HepG2 (cell line): ENCODE measurements around the gene CCT3. TPM values are rescaled to one million over a fixed set of nuclear protein-coding genes. Genes with fewer than 3 reads are reported as not detected.

ENCODE experiments used
- BHLHE40 ChIP-seq: IDR thresholded peaks from 2 replicates; pipeline ENCODE4 v1.6.1; 2011; ENCODE audit warnings: low read length, improper control_type of control experiment
- CCDC6 ChIP-seq: sonication (generic); formaldehyde crosslinking; IDR thresholded peaks from 2 replicates; pipeline ENCODE4 v1.8.1; 2022; ENCODE audit warnings: mild to moderate bottlenecking, missing genetic modification reagents, moderate library complexity
- CREBL2 ChIP-seq: sonication (generic); formaldehyde crosslinking; IDR thresholded peaks from 2 replicates; pipeline ENCODE4 v1.8.1; 2023; ENCODE audit warnings: missing genetic modification reagents, mild to moderate bottlenecking, borderline replicate concordance
- DBP ChIP-seq: sonication (generic); formaldehyde crosslinking; IDR thresholded peaks from 2 replicates; pipeline ENCODE4 v1.4.0; 2020; ENCODE audit warnings: missing genetic modification reagents; ENCODE audit errors: not compliant biosample characterization
- FOXO1 ChIP-seq: sonication (generic); formaldehyde crosslinking; IDR thresholded peaks from 2 replicates; pipeline ENCODE4 v1.4.0; 2020; ENCODE audit warnings: missing genetic modification reagents
- HDAC2 ChIP-seq: sonication (generic); formaldehyde crosslinking; IDR thresholded peaks from 2 replicates; pipeline ENCODE4 v1.4.0; 2020; ENCODE audit warnings: missing genetic modification reagents
- RXRB ChIP-seq: IDR thresholded peaks from 2 replicates; pipeline ENCODE4 v1.6.1; 2016; ENCODE audit warnings: borderline replicate concordance, missing genetic modification reagents, missing compliant biosample characterization
- SAP130 ChIP-seq: IDR thresholded peaks from 2 replicates; pipeline ENCODE4 v1.6.1; 2016; ENCODE audit warnings: low read depth
- STAG1 ChIP-seq: sonication (generic); formaldehyde crosslinking; IDR thresholded peaks from 2 replicates; pipeline ENCODE4 v1.4.0; 2020; ENCODE audit warnings: missing genetic modification reagents
- XRCC5 ChIP-seq: fragments of 200-400 bp; formaldehyde crosslinking; optimal IDR thresholded peaks from 2 replicates; pipeline ENCODE3; 2017; ENCODE audit warnings: mild to moderate bottlenecking, low read length
- ZBTB14 ChIP-seq: sonication (generic); formaldehyde crosslinking; IDR thresholded peaks from 2 replicates; pipeline ENCODE4 v1.4.0; 2020; ENCODE audit warnings: missing genetic modification reagents
- ZFP36L1 ChIP-seq: sonication (generic); formaldehyde crosslinking; IDR thresholded peaks from 2 replicates; pipeline ENCODE4 v1.8.0; 2022; ENCODE audit warnings: mild to moderate bottlenecking, missing genetic modification reagents, moderate library complexity
- ZNF142 ChIP-seq: sonication (generic); formaldehyde crosslinking; IDR thresholded peaks from 2 replicates; pipeline ENCODE4 v1.4.0; 2020; ENCODE audit warnings: missing genetic modification reagents
- ZNF160 ChIP-seq: sonication (generic); formaldehyde crosslinking; IDR thresholded peaks from 2 replicates; pipeline ENCODE4 v1.8.0; 2022; ENCODE audit warnings: mild to moderate bottlenecking, inconsistent platforms, missing genetic modification reagents
- ZNF256 ChIP-seq: sonication (generic); formaldehyde crosslinking; conservative IDR thresholded peaks from 2 replicates; pipeline ENCODE4 v1.4.0; 2020; ENCODE audit warnings: missing genetic modification reagents
- ZNF546 ChIP-seq: sonication (generic); formaldehyde crosslinking; conservative IDR thresholded peaks from 2 replicates; pipeline ENCODE4 v1.8.1; 2023; ENCODE audit warnings: mild to moderate bottlenecking, missing genetic modification reagents
- ZNF547 ChIP-seq: sonication (generic); formaldehyde crosslinking; IDR thresholded peaks from 2 replicates; pipeline ENCODE4 v1.5.1; 2020; ENCODE audit warnings: mild to moderate bottlenecking, missing genetic modification reagents
- ZNF574 ChIP-seq: sonication (generic); formaldehyde crosslinking; IDR thresholded peaks from 2 replicates; pipeline ENCODE4 v1.4.0; 2020; ENCODE audit warnings: missing genetic modification reagents
- ZNF788 ChIP-seq: sonication (generic); formaldehyde crosslinking; IDR thresholded peaks from 2 replicates; pipeline ENCODE4 v1.5.0; 2020; ENCODE audit warnings: mild to moderate bottlenecking, missing genetic modification reagents, borderline replicate concordance
- ZNF792 ChIP-seq: IDR thresholded peaks from 2 replicates; pipeline ENCODE4 v1.6.1; 2016
- polyA plus RNA-seq, 8 experiments: library from polyadenylated mRNA; depleted of rRNA in 3 of 8; stranded (reverse) in 7 of 8; unstranded in 1 of 8; fragments of >200 nt; fragmentation: Illumina TruSeq in 4 of 8; extraction: Trizol in 4 of 8; gene quantifications; 2 replicates each; pipeline versions ENCODE4 v1.2.1 to v1.2.3, GENCODE V29; 2011 to 2016; ENCODE audit warnings: low read depth in 4 of 8, missing spikeins in 1 of 8, mixed read lengths in 1 of 8; ENCODE audit not compliant: insufficient read depth in 1 of 8
- total RNA-seq, 5 experiments: library from RNA; depleted of rRNA; stranded (reverse); fragments of >200 nt; fragmentation: Illumina TruSeq; extraction: Trizol; gene quantifications; 2 replicates each; pipeline ENCODE4 v1.2.3, GENCODE V29; 2016; ENCODE audit warnings: low read depth in 1 of 5

The CCT3 gene
- total and polyA plus RNA-seq, 2 of the 13 experiments (the other 11 are each of a cell fraction or from before 2014, with no cell fraction given), result 319 to 615 TPM

- TF ChIP-seq ZBTB14 (CRISPR knock-in tag), result no peak
- 0 out of 2 replicates have a peak, but pooled peaks have one; percentile 22 for TF ChIP-seq CCDC6 (CRISPR knock-in tag)
- TF ChIP-seq ZNF547 (CRISPR knock-in tag), result no peak
- TF ChIP-seq ZNF574 (CRISPR knock-in tag), result 0 out of 2 replicates have a peak, but pooled peaks have one; percentile 45
- TF ChIP-seq SAP130 (CRISPR knock-in tag), result peak; percentile 67
- peak; percentile 87 for TF ChIP-seq STAG1 (CRISPR knock-in tag)
- no peak for TF ChIP-seq ZNF256 (CRISPR knock-in tag)
- TF ChIP-seq FOXO1 (CRISPR knock-in tag), result 0 out of 2 replicates have a peak, but pooled peaks have one; percentile 41
- no peak for TF ChIP-seq DBP (CRISPR knock-in tag)
- TF ChIP-seq ZNF160 (CRISPR knock-in tag), result 0 out of 2 replicates have a peak, but pooled peaks have one; percentile 51
- no peak for TF ChIP-seq BHLHE40
- no peak for TF ChIP-seq ZNF546 (CRISPR knock-in tag)
- TF ChIP-seq ZFP36L1 (CRISPR knock-in tag), result no peak
- TF ChIP-seq HDAC2, result peak; percentile 25; the same call in 1 of the 2 replicates
- TF ChIP-seq ZNF788 (CRISPR knock-in tag), result peak; percentile 62; the same call in 1 of the 2 replicates
- peak; percentile 63 for TF ChIP-seq ZNF792
- TF ChIP-seq XRCC5, result peak; percentile 94
- no peak for TF ChIP-seq CREBL2 (CRISPR knock-in tag)
- peak; percentile 69 for TF ChIP-seq RXRB (CRISPR knock-in tag)
- no peak for TF ChIP-seq ZNF142 (CRISPR knock-in tag)
Measured at GRCh38 chr1:156356875-156357534, 18.9 kb upstream of the CCT3 start (continued).
